Measurements from ENCODE around the gene BBX. TPM values are rescaled to one million over a fixed set of nuclear protein-coding genes. Genes with fewer than 3 reads are reported as not detected.

BBX gene
- total and polyA plus RNA-seq, 4 donors: 4.7 to 25.1 (median 20.5) TPM

DNA sequence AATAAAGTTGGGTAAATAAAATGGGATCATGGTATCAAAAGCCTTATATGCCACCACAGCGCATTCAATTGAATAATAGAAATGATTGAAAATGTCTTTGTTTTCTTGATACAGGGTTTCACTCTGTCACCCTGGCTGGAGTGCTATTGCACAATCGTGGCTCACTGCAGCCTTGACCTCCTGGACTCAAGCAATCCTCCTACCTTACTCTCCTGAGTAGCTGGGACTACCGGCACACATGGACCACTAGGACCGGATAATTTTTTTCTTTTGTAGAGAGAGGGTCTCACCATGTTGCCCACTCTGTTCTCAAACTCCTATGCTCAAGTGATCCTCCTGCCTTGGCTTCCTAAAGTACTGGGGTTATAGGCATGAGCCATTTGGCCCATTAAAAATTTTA lies 33.8 kb upstream of the BBX start (continued):
- TF ChIP-seq, protein P1, sequence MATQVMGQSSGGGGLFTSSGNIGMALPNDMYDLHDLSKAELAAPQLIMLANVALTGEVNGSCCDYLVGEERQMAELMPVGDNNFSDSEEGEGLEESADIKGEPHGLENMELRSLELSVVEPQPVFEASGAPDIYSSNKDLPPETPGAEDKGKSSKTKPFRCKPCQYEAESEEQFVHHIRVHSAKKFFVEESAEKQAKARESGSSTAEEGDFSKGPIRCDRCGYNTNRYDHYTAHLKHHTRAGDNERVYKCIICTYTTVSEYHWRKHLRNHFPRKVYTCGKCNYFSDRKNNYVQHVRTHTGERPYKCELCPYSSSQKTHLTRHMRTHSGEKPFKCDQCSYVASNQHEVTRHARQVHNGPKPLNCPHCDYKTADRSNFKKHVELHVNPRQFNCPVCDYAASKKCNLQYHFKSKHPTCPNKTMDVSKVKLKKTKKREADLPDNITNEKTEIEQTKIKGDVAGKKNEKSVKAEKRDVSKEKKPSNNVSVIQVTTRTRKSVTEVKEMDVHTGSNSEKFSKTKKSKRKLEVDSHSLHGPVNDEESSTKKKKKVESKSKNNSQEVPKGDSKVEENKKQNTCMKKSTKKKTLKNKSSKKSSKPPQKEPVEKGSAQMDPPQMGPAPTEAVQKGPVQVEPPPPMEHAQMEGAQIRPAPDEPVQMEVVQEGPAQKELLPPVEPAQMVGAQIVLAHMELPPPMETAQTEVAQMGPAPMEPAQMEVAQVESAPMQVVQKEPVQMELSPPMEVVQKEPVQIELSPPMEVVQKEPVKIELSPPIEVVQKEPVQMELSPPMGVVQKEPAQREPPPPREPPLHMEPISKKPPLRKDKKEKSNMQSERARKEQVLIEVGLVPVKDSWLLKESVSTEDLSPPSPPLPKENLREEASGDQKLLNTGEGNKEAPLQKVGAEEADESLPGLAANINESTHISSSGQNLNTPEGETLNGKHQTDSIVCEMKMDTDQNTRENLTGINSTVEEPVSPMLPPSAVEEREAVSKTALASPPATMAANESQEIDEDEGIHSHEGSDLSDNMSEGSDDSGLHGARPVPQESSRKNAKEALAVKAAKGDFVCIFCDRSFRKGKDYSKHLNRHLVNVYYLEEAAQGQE (IDR thresholded peaks at IDR 0.05): no peak
- no peak for TF ChIP-seq FOXA1 (IDR thresholded peaks at IDR 0.05)
- TF ChIP-seq RXRA (IDR thresholded peaks at IDR 0.05): peak; percentile 30 to 48
- TF ChIP-seq EGR1 (IDR thresholded peaks at IDR 0.05; ENCODE audit: low read depth in 2 of 2): no peak
- no peak for TF ChIP-seq FOXA2 (IDR thresholded peaks at IDR 0.05)
- TF ChIP-seq GABPA (IDR thresholded peaks at IDR 0.05 in 1 of 2, conservative IDR thresholded peaks at IDR 0.05 in 1 of 2): no peak
- no peak for TF ChIP-seq TAF1 (conservative IDR thresholded peaks at IDR 0.05)

DNA sequence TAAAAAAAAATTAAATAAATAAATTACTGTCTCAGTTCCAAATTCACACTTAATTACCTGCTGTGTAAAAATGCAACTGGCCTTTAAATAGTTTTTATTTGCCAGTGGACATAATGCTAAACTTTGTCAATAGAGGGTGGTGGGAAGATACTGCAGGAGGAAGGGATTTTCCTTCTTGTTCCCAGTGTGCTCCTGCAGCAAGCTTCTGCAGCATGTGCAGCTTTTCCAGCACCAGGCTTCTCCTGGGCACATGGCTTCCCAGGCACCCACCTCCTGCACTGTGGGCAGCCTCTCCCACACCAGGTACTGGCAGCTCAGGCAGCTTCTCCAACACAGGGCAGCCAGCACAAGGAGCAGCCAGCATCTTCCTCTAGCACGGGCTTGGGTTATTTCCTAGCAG lies 29.6 kb upstream of the BBX start:
- H3K9me3 ChIP-seq (ENCODE audit: control insufficient read depth in 4 of 4, low read length in 3 of 4): no peaks in the 10 kb centered on the region
- TF ChIP-seq NR2F2 (IDR thresholded peaks at IDR 0.05): no peak
- TF ChIP-seq JUND (IDR thresholded peaks at IDR 0.05): no peak
- TF ChIP-seq, protein P2, sequence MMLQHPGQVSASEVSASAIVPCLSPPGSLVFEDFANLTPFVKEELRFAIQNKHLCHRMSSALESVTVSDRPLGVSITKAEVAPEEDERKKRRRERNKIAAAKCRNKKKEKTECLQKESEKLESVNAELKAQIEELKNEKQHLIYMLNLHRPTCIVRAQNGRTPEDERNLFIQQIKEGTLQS (IDR thresholded peaks at IDR 0.05): no peak
- TF ChIP-seq RXRA (IDR thresholded peaks at IDR 0.05): no peak
- H3K36me3 ChIP-seq (ENCODE audit: control insufficient read depth in 4 of 4, insufficient read depth in 3 of 4, low read depth in 1 of 4, low read length in 3 of 4): no peaks in the 10 kb centered on the region
- H3K27me3 ChIP-seq (ENCODE audit: control insufficient read depth in 4 of 4, insufficient read depth in 4 of 4, low read length in 3 of 4): no peaks in the 10 kb centered on the region
- DNase-seq (ENCODE audit: low spot score): no peak
- no peak overlapping the region for H3K9ac ChIP-seq (ENCODE audit: low read depth in 1 of 2, low read length in 2 of 2)
- H3K27ac ChIP-seq (ENCODE audit: low read depth in 1 of 2, low read length in 2 of 2): no peak overlapping the region
- no peak overlapping the region for H3K4me3 ChIP-seq (ENCODE audit: low read depth in 1 of 3, low read length in 3 of 3)
- WGBS: 94% methylated on average over 1 of the region's 1 CpG
- H3K4me1 ChIP-seq (ENCODE audit: control insufficient read depth in 4 of 4, insufficient read depth in 4 of 4, low read length in 3 of 4): peaks cover 0 to 6% (median 4%) of the 10 kb centered on the region in 4 donors

DNA sequence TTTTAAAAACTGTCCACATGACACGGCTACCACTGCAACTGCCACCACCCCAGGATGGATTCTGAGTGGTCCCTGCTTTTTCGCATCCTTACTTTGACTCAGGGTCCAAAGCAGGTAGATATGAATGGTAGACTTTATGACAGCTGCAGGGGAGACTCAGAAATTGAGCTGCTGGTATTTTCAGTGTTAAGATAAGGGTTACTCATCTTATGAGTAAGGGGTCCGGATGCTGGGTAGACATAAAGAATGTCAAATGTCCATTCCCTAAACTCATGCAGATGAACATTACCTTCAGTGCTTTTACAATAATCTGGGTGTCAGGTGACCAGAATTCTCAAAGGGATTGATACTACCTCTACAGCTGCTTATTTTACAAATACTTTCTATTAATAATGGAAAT lies 25.9 kb upstream of the BBX start:
- Histone ChIP-seq H3K4me3 (ENCODE audit: low read depth in 1 of 3, low read length in 3 of 3) (no peak overlapping the region), H3K27ac (ENCODE audit: low read depth in 1 of 2, low read length in 2 of 2) (no peak overlapping the region), H3K4me1 (ENCODE audit: control insufficient read depth in 4 of 4, insufficient read depth in 4 of 4, low read length in 3 of 4) (no peaks in the 10 kb centered on the region), H3K36me3 (ENCODE audit: control insufficient read depth in 4 of 4, insufficient read depth in 3 of 4, low read depth in 1 of 4, low read length in 3 of 4) (no peaks in the 10 kb centered on the region), H3K9me3 (ENCODE audit: control insufficient read depth in 4 of 4, low read length in 3 of 4) (no peaks in the 10 kb centered on the region), H3K27me3 (ENCODE audit: control insufficient read depth in 4 of 4, insufficient read depth in 4 of 4, low read length in 3 of 4) (no peaks in the 10 kb centered on the region), H3K9ac (ENCODE audit: low read depth in 1 of 2, low read length in 2 of 2) (no peak overlapping the region)
- WGBS: 96% methylated on average over 3 of the region's 3 CpGs
- no peak for TF ChIP-seq JUND (IDR thresholded peaks at IDR 0.05)
- no peak for TF ChIP-seq NR2F2 (IDR thresholded peaks at IDR 0.05)
- DNase-seq (ENCODE audit: low spot score): no peak

DNA sequence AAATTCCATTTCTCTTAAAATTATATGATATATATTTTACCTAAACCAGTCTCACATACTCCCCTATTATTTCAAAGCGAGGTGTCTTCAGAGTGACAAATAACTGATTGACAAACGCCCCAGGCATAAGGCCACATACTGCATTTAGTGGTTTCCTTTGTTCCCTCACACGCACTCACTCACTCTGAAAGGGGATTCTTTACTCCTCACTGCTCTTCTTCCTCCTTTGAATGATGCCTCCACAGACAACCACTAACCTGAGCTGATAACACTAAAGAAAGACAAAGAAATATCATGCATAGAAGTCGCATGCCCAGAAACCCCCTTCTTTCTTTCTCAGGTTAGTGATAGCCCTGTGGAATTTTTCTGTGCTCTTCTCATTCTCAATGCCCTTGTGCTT lies 24.1 kb upstream of the BBX start:
- no peak for DNase-seq (ENCODE audit: low spot score)
- Histone ChIP-seq H3K4me1 (ENCODE audit: control insufficient read depth in 4 of 4, insufficient read depth in 4 of 4, low read length in 3 of 4) (no peaks in the 10 kb centered on the region), H3K9me3 (ENCODE audit: control insufficient read depth in 4 of 4, low read length in 3 of 4) (no peaks in the 10 kb centered on the region), H3K36me3 (ENCODE audit: control insufficient read depth in 4 of 4, insufficient read depth in 3 of 4, low read depth in 1 of 4, low read length in 3 of 4) (no peaks in the 10 kb centered on the region), H3K27me3 (ENCODE audit: control insufficient read depth in 4 of 4, insufficient read depth in 4 of 4, low read length in 3 of 4) (no peaks in the 10 kb centered on the region), H3K27ac (ENCODE audit: low read depth in 1 of 2, low read length in 2 of 2) (no peak overlapping the region), H3K9ac (ENCODE audit: low read depth in 1 of 2, low read length in 2 of 2) (no peak overlapping the region), H3K4me3 (ENCODE audit: low read depth in 1 of 3, low read length in 3 of 3) (no peak overlapping the region)
- 87% methylated on average over 4 of the region's 4 CpGs for WGBS
- TF ChIP-seq RAD21 (IDR thresholded peaks at IDR 0.05) (no peak), EGR1 (IDR thresholded peaks at IDR 0.05; ENCODE audit: low read depth in 2 of 2) (no peak), SP1 (IDR thresholded peaks at IDR 0.05) (no peak), YY1 (IDR thresholded peaks at IDR 0.05) (no peak), HNF4G (IDR thresholded peaks at IDR 0.05) (no peak), FOXA2 (IDR thresholded peaks at IDR 0.05) (no peak), NR2F2 (IDR thresholded peaks at IDR 0.05) (no peak)
- TF ChIP-seq, protein P3, sequence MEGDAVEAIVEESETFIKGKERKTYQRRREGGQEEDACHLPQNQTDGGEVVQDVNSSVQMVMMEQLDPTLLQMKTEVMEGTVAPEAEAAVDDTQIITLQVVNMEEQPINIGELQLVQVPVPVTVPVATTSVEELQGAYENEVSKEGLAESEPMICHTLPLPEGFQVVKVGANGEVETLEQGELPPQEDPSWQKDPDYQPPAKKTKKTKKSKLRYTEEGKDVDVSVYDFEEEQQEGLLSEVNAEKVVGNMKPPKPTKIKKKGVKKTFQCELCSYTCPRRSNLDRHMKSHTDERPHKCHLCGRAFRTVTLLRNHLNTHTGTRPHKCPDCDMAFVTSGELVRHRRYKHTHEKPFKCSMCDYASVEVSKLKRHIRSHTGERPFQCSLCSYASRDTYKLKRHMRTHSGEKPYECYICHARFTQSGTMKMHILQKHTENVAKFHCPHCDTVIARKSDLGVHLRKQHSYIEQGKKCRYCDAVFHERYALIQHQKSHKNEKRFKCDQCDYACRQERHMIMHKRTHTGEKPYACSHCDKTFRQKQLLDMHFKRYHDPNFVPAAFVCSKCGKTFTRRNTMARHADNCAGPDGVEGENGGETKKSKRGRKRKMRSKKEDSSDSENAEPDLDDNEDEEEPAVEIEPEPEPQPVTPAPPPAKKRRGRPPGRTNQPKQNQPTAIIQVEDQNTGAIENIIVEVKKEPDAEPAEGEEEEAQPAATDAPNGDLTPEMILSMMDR (IDR thresholded peaks at IDR 0.05; ENCODE audit: low read depth, low read length, missing input control): no peak
- TF ChIP-seq, protein P2 (IDR thresholded peaks at IDR 0.05): no peak
- TF ChIP-seq, protein P4, sequence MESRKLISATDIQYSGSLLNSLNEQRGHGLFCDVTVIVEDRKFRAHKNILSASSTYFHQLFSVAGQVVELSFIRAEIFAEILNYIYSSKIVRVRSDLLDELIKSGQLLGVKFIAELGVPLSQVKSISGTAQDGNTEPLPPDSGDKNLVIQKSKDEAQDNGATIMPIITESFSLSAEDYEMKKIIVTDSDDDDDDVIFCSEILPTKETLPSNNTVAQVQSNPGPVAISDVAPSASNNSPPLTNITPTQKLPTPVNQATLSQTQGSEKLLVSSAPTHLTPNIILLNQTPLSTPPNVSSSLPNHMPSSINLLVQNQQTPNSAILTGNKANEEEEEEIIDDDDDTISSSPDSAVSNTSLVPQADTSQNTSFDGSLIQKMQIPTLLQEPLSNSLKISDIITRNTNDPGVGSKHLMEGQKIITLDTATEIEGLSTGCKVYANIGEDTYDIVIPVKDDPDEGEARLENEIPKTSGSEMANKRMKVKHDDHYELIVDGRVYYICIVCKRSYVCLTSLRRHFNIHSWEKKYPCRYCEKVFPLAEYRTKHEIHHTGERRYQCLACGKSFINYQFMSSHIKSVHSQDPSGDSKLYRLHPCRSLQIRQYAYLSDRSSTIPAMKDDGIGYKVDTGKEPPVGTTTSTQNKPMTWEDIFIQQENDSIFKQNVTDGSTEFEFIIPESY (IDR thresholded peaks at IDR 0.05): no peak
